ENCODE data around the gene CNN2.

The CNN2 gene

DNA sequence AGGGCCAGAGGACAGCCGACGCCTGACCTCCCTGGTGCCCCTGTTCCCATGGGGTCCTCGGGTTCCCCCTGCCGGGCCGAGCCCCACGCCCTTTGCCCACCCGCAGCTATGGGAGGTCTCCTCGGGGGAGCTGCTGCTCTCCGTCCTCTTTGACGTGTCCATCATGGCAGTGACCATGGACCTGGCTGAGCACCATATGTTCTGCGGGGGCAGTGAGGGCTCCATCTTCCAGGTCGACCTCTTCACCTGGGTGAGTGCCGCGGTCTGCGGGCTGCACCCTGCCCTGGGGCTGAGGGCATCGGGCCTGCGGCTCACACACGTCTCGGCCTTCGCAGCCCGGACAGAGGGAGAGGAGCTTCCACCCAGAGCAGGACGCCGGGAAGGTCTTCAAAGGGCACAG is 35.7 kb upstream of the CNN2 start:
- ChIA-PET CTCF (interaction anchor here (1.2 kb wide), 1 partner anchor 9 kb away, joined by 3 read pairs; no protein-coding TSS in a partner anchor), POLR2A (no interaction called here)
- TF ChIP-seq, protein P1, sequence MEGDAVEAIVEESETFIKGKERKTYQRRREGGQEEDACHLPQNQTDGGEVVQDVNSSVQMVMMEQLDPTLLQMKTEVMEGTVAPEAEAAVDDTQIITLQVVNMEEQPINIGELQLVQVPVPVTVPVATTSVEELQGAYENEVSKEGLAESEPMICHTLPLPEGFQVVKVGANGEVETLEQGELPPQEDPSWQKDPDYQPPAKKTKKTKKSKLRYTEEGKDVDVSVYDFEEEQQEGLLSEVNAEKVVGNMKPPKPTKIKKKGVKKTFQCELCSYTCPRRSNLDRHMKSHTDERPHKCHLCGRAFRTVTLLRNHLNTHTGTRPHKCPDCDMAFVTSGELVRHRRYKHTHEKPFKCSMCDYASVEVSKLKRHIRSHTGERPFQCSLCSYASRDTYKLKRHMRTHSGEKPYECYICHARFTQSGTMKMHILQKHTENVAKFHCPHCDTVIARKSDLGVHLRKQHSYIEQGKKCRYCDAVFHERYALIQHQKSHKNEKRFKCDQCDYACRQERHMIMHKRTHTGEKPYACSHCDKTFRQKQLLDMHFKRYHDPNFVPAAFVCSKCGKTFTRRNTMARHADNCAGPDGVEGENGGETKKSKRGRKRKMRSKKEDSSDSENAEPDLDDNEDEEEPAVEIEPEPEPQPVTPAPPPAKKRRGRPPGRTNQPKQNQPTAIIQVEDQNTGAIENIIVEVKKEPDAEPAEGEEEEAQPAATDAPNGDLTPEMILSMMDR (IDR thresholded peaks at IDR 0.05; ENCODE audit: control extremely low read depth, extremely low read depth, low read depth, missing control alignments), result no peak
- no peak for DNase-seq (ENCODE audit: extremely low spot score)

DNA sequence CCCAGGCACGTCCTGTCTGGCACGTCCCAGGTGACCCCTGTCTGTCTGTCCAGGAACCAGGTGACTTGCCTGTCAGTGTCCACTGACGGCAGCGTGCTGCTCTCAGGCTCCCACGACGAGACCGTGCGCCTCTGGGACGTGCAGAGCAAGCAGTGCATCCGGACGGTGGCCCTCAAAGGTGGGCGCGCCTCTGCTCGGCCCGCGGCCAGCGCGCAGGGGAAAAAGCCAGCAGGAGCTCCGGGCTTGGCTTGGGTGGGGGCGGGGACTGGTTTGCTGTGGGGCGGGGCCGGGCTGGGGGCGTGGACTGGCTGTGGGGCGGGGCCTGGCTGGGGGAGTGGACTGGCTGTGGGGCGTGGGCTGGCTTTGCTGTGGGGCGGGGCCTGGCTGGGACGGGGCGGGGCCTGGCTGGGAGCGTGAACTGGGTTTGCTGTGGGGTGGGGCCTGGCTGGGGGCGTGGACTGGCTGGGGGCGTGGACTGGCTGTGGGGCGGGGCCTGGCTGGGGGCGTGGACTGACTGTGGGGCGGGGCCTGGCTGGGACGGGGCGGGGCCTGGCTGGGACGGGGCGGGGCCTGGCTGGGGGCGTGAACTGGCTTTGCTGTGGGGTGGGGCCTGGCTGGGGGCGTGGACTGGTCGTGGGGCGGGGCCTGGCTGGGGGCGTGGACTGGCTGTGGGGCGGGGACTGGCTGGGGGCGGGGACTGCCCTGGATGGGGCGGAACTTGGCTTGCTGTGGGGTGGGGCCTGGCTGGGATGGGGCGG is 35.1 kb upstream of the CNN2 start:
- TF ChIP-seq, protein P1 (IDR thresholded peaks at IDR 0.05; ENCODE audit: control extremely low read depth, extremely low read depth, low read depth, missing control alignments), result no peak
- CTCF ChIA-PET, result interaction anchor here (1.2 kb wide), 1 partner anchor 9 kb away, joined by 3 read pairs; no protein-coding TSS in a partner anchor
- POLR2A ChIA-PET, result no interaction called here
- peak; percentile 63 for DNase-seq (ENCODE audit: extremely low spot score)

DNA sequence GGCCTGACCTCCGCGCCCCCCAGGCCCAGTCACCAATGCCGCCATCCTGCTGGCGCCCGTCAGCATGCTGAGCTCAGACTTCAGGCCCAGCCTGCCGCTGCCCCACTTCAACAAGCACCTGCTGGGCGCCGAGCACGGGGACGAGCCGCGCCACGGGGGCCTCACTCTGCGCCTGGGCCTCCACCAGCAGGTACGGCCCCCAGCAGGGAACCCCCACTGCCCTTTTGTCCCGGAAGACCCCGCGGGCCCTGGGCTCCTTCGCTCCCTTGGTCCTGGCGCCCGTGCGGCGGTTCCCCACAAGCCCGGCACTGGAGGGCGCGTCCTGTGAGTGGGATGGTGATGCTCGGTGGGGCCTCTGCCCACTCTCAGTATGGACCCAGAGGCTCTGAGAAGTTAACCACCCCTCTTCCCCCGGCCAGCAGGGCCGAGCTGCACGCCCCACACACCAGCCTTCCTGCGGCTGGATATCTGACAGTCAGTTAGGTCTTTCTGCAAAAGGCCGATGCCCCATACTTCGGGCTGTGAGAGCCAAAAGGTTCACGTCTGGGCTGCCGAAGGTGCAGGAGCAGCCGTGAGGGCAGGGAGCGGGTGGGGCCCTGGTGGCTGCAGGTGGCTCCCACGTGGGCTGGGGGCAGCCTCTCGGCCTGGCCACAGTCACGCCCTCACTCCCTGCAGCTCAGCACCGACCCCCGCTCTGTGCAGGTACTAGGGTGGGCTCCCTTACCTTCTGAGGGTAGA is 34.3 kb upstream of the CNN2 start:
- ChIA-PET POLR2A (no interaction called here), CTCF (no interaction called here)
- TF ChIP-seq, protein P1 (IDR thresholded peaks at IDR 0.05; ENCODE audit: control extremely low read depth, extremely low read depth, low read depth, missing control alignments), result no peak
- DNase-seq (ENCODE audit: extremely low spot score), result no peak

DNA sequence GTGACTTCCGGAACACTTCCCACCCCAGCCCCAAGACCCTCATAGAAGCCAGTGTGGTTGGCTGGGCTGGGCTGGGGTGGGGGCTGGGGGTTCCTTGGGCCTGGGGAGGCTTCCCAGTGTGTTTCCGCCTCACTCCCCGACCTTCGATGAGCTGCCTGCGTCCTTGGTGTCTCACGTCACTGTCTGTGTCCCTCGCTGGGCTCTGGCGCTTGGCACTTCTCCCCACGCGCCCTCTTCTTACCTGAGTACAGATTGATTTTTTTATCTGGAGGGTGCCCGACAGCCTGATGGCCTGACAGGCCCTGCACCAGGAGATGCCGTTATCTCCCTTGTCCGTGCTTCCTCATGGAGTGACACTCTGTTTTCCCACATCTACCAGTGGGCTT is 33.7 kb upstream of the CNN2 start:
- POLR2A ChIA-PET, result no interaction called here
- CTCF ChIA-PET, result interaction anchor here (1.1 kb wide), 1 partner anchor 69 kb away, joined by 4 read pairs; no protein-coding TSS in a partner anchor

DNA sequence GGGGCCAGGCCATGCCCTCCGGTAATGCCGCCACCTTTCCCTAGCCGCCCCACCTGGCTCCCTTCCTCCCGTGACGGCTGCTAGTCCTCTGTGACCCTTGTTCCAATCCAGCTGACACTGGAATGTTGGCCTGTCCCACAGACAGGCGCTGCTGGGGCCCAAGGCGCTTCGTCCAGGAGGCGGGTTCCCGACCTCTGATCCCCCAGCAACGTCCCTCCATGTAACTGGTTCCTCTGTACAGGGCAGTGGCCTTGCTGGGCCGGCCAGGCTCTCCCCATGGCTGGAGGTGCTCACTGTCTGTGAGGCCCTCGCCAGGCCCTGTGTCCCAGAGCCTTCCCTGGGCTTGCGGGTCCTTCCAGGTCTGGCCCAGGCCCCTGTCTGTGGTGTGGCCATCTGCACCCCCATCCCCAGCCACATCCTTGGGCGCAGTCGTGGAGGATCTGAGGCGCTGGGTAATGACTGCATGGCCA is 33.0 kb upstream of the CNN2 start:
- DNase-seq (ENCODE audit: extremely low spot score), result no peak
- CTCF ChIA-PET, result interaction anchor here (1.1 kb wide), 1 partner anchor 70 kb away, joined by 4 read pairs; no protein-coding TSS in a partner anchor
- TF ChIP-seq, protein P1 (IDR thresholded peaks at IDR 0.05; ENCODE audit: control extremely low read depth, extremely low read depth, low read depth, missing control alignments), result no peak
- POLR2A ChIA-PET, result no interaction called here

More for the DNA sequence above, 33.7 kb upstream of the CNN2 start:
- no peak for DNase-seq (ENCODE audit: extremely low spot score)
- TF ChIP-seq, protein P1 (IDR thresholded peaks at IDR 0.05; ENCODE audit: control extremely low read depth, extremely low read depth, low read depth, missing control alignments), result no peak

DNA sequence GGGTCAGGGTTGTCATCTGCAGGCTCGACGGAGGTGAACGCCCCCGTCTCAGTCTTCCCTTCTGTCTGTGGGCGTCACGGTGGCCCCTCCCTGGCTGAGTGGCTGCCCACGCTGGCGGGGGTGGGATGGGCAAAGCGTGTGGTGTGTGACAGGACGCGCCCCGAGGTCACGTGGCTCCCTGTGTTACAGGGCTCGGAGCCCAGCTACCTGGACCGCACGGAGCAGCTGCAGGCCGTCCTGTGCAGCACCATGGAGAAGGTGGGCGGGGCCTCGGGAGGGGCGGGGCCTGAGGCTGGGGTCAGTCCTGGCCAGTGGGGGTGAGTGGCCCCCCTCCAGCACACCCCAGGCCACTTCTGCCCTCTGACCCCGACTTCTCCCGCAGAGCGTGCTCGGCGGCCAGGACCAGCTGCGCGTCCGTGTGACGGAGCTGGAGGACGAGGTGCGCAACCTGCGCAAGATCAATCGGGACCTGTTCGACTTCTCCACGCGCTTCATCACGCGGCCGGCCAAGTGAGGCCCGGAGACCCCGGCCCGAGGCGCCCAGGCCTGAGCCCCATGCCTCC is 32.5 kb upstream of the CNN2 start:
- TF ChIP-seq, protein P1 (IDR thresholded peaks at IDR 0.05; ENCODE audit: control extremely low read depth, extremely low read depth, low read depth, missing control alignments), result no peak
- CTCF ChIA-PET, result interaction anchor here (1.7 kb wide), 1 partner anchor 10 kb away, joined by 5 read pairs; the partner anchor contains the start of gene WDR18
- DNase-seq (ENCODE audit: extremely low spot score), result no peak
- POLR2A ChIA-PET, result no interaction called here
